H9 (cell line): ENCODE results near the gene GFER. TPM values are rescaled to one million over a fixed set of nuclear protein-coding genes. Genes with fewer than 3 reads are reported as not detected.

Experiments used
- DNase-seq: peaks from one replicate; pipeline ENCODE4 v3.0.0-alpha.2; 2017
- H2AFZ ChIP-seq: one replicate; pipeline ENCODE4 v1.6.1; 2013; ENCODE audit warnings: mild to moderate bottlenecking, low read length, control low read depth, moderate library complexity
- H2AK5ac ChIP-seq: 2 replicates; pipeline ENCODE4 v1.6.1; 2013; ENCODE audit warnings: low read length, control low read depth, mixed read lengths; ENCODE audit not compliant: insufficient read length
- H2BK120ac ChIP-seq: one replicate; pipeline ENCODE4 v1.6.1; 2013; ENCODE audit warnings: low read depth, mild to moderate bottlenecking, low read length, control low read depth, inconsistent platforms; ENCODE audit not compliant: poor library complexity, severe bottlenecking
- H2BK12ac ChIP-seq: 2 replicates; pipeline ENCODE4 v1.6.1; 2013; ENCODE audit warnings: low read length, control low read depth, mixed read lengths, low read depth; ENCODE audit not compliant: insufficient read length
- H2BK15ac ChIP-seq: 2 replicates; pipeline ENCODE4 v1.6.1; 2013; ENCODE audit warnings: low read depth, low read length, control low read depth
- H2BK20ac ChIP-seq: one replicate; pipeline ENCODE4 v1.6.1; 2013; ENCODE audit warnings: low read depth, mild to moderate bottlenecking, low read length, control low read depth, inconsistent platforms; ENCODE audit not compliant: poor library complexity, severe bottlenecking
- H2BK5ac ChIP-seq: 2 replicates; pipeline ENCODE4 v1.6.1; 2013; ENCODE audit warnings: low read length, control low read depth, mixed read lengths; ENCODE audit not compliant: insufficient read length
- H3K14ac ChIP-seq: 2 replicates; pipeline ENCODE4 v1.6.1; 2013; ENCODE audit warnings: low read length, control low read depth; ENCODE audit not compliant: insufficient read depth
- H3K18ac ChIP-seq: 2 replicates; pipeline ENCODE4 v1.6.1; 2013; ENCODE audit warnings: low read depth, mild to moderate bottlenecking, mixed read lengths, low read length, control low read depth; ENCODE audit not compliant: insufficient read length
- H3K23ac ChIP-seq: 2 replicates; pipeline ENCODE4 v1.6.1; 2013; ENCODE audit warnings: low read length, control low read depth, mixed read lengths, low read depth; ENCODE audit not compliant: insufficient read length
- H3K23me2 ChIP-seq: 2 replicates; pipeline ENCODE4 v1.6.1; 2013; ENCODE audit warnings: low read depth, mild to moderate bottlenecking, mixed read lengths, low read length, control low read depth; ENCODE audit not compliant: insufficient read length, poor library complexity, severe bottlenecking
- H3K27ac ChIP-seq: 2 replicates; pipeline ENCODE4 v1.5.1; 2013; ENCODE audit warnings: low read length, control low read depth, mixed read lengths, low read depth; ENCODE audit not compliant: insufficient read length
- H3K27me3 ChIP-seq: 2 replicates; pipeline ENCODE4 v1.6.1; 2013; ENCODE audit warnings: low read length, control low read depth, inconsistent platforms; ENCODE audit not compliant: insufficient read depth
- H3K4ac ChIP-seq: 2 replicates; pipeline ENCODE4 v1.6.1; 2013; ENCODE audit warnings: low read depth, mild to moderate bottlenecking, control low read depth, inconsistent platforms, low read length, moderate library complexity
- H3K4me1 ChIP-seq: 2 replicates; pipeline ENCODE4 v1.6.1; 2013; ENCODE audit warnings: low read length, control low read depth, inconsistent platforms; ENCODE audit not compliant: insufficient read depth
- H3K4me2 ChIP-seq: 2 replicates; pipeline ENCODE4 v1.6.1; 2013; ENCODE audit warnings: low read length, control low read depth, mixed read lengths; ENCODE audit not compliant: insufficient read length, insufficient read depth
- H3K56ac ChIP-seq: 2 replicates; pipeline ENCODE4 v1.6.1; 2013; ENCODE audit warnings: low read depth, mild to moderate bottlenecking, mixed read lengths, low read length, control low read depth; ENCODE audit not compliant: insufficient read length
- H3K79me1 ChIP-seq: 2 replicates; pipeline ENCODE4 v1.6.1; 2013; ENCODE audit warnings: low read depth, mild to moderate bottlenecking, moderate library complexity, low read length, control low read depth, inconsistent platforms; ENCODE audit not compliant: insufficient read depth, poor library complexity, severe bottlenecking
- H3K79me2 ChIP-seq: 2 replicates; pipeline ENCODE4 v1.6.1; 2013; ENCODE audit warnings: low read length, control low read depth, inconsistent platforms; ENCODE audit not compliant: insufficient read depth
- H3K9ac ChIP-seq: 2 replicates; pipeline ENCODE4 v1.6.1; 2013; ENCODE audit warnings: low read length, control low read depth, mixed read lengths; ENCODE audit not compliant: insufficient read length; ENCODE audit errors: extremely low read depth
- H3K9me3 ChIP-seq: one replicate; pipeline ENCODE4 v1.6.1; 2013; ENCODE audit warnings: low read depth, low read length, inconsistent platforms; ENCODE audit not compliant: control insufficient read depth
- H3T11ph ChIP-seq: one replicate; pipeline ENCODE4 v1.6.1; 2013; ENCODE audit warnings: mild to moderate bottlenecking, low read length, control low read depth, inconsistent platforms
- H4K20me1 ChIP-seq: one replicate; pipeline ENCODE4 v1.6.1; 2013; ENCODE audit not compliant: control insufficient read depth, insufficient read length, insufficient read depth
- H4K5ac ChIP-seq: 2 replicates; pipeline ENCODE4 v1.6.1; 2013; ENCODE audit warnings: low read depth, mild to moderate bottlenecking, mixed read lengths, low read length, control low read depth; ENCODE audit not compliant: insufficient read length
- H4K8ac ChIP-seq: replicated peaks from 2 replicates; pipeline ENCODE4 v1.6.1; 2013; ENCODE audit warnings: low read length, control low read depth, mixed read lengths, low read depth; ENCODE audit not compliant: insufficient read length
- H4K91ac ChIP-seq: 2 replicates; pipeline ENCODE4 v1.6.1; 2013; ENCODE audit warnings: low read depth, mild to moderate bottlenecking, moderate library complexity, mixed read lengths, low read length, control low read depth; ENCODE audit not compliant: insufficient read length
- H3K27ac Mint-ChIP-seq, 3 experiments: 2 replicates in 2 of 3; 3 replicates in 1 of 3; pipeline ENCODE4 v1.8.0; 2020 to 2021; ENCODE audit warnings: mixed read lengths in 3 of 3, mild to moderate bottlenecking in 1 of 3, moderate library complexity in 1 of 3
- H3K27me3 Mint-ChIP-seq: 2 replicates; pipeline ENCODE4 v1.8.0; 2021; ENCODE audit warnings: low read depth, mild to moderate bottlenecking, moderate library complexity, mixed read lengths
- H3K36me3 Mint-ChIP-seq, 3 experiments: 2 replicates in 2 of 3; 3 replicates in 1 of 3; pipeline ENCODE4 v1.8.0; 2020 to 2021; ENCODE audit warnings: low read depth in 3 of 3, mixed read lengths in 3 of 3; ENCODE audit not compliant: insufficient read depth in 1 of 3
- H3K4me1 Mint-ChIP-seq, 2 experiments: 2 replicates each; pipeline ENCODE4 v1.8.0; 2020; ENCODE audit warnings: mixed read lengths in 2 of 2
- H3K4me3 Mint-ChIP-seq, 2 experiments: 2 replicates in 1 of 2; 3 replicates in 1 of 2; pipeline ENCODE4 v1.8.0; 2020 to 2021; ENCODE audit warnings: mild to moderate bottlenecking in 2 of 2, mixed read lengths in 2 of 2, moderate library complexity in 1 of 2
- H3K9me3 Mint-ChIP-seq, 2 experiments: 2 replicates in 1 of 2; 3 replicates in 1 of 2; pipeline ENCODE4 v1.8.0; 2020; ENCODE audit warnings: mild to moderate bottlenecking in 2 of 2, mixed read lengths in 2 of 2, moderate library complexity in 1 of 2
- WGBS: extraction: QIAGEN DNeasy Blood & Tissue Kit; methylation state at CpG from one replicate; pipeline ENCODE4 v1.1.7; 2013; ENCODE audit warnings: missing lambda C conversion rate, low lambda C conversion rate, mixed read lengths; ENCODE audit not compliant: insufficient read length; ENCODE audit errors: extremely low coverage; 5-methylcytosine and 5-hydroxymethylcytosine counted together
- total RNA-seq: library from RNA; stranded (reverse); gene quantifications from 2 replicates; pipeline ENCODE4 v1.2.1, GENCODE V29; 2021
- TF ChIP-seq, protein P1 (sequence below): fragments of 200-600 bp; sonication (generic); conservative IDR thresholded peaks from 3 replicates; pipeline ENCODE4 v1.8.0; 2021; ENCODE audit warnings: antibody characterized with exemption, mild to moderate bottlenecking

GFER gene
- total RNA-seq, 1 experiment from 2014 or later = 49.1 TPM

DNA sequence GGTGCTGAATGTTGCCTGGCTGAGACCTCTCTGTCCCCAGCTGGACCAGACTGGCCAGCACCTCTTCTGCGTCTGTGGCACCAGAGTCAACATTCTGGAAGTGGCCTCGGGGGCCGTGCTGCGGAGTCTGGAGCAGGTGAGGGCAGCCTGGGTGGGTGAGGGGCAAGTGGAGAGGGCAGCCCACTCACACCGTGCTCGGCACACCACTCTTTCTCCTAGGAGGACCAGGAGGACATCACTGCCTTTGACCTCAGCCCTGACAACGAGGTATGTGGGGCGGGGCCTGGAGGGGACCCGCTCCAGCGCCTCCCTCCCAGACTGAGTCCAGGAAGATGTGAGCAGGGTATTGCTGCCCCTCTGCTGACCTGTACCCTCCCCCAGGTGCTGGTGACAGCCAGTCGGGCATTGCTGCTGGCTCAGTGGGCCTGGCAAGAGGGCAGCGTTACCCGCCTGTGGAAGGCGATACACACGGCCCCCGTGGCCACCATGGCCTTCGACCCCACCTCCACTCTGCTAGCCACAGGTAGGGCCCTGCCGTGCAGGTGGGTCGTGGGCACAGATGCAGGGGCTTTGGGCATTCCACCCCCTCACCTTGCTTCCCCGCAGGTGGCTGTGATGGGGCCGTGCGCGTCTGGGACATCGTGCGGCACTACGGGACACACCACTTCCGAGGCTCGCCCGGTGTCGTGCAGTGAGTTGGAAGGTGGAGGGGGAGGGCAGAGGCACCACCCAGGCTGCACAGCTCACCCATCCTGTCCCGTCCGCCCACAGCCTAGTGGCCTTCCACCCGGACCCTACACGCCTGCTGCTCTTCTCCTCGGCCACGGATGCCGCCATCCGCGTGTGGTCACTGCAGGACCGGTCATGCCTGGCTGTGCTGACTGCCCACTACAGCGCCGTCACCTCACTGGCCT, 9.6 kb upstream of the GFER start:
- Histone ChIP-seq H3K4me2 (no peak overlapping the region), H2BK120ac (no peak overlapping the region), H2BK20ac (no peak overlapping the region), H3T11ph (no peak overlapping the region), H4K8ac (no peak overlapping the region), H3K18ac (no peak overlapping the region), H3K9ac (no peak overlapping the region), H3K4me1 (no peaks in the 10 kb centered on the region), H2AFZ (no peak overlapping the region), H2BK15ac (no peak overlapping the region), H3K23me2 (peaks cover 9% of the 10 kb centered on the region), H2AK5ac (no peak overlapping the region), H4K20me1 (no peaks in the 10 kb centered on the region), H2BK5ac (no peak overlapping the region), H3K79me1 (peaks cover 5% of the 10 kb centered on the region), H3K27ac (no peak overlapping the region), H3K27me3 (no peaks in the 10 kb centered on the region), H3K23ac (no peak overlapping the region), H4K5ac (no peak overlapping the region), H2BK12ac (no peak overlapping the region), H3K79me2 (peaks cover 6% of the 10 kb centered on the region; the same call in 1 of the 2 replicates), H3K9me3 (no peaks in the 10 kb centered on the region), H3K4ac (no peak overlapping the region), H3K56ac (no peak overlapping the region), H4K91ac (no peak overlapping the region), H3K14ac (no peak overlapping the region; the same call in 1 of the 2 replicates)
- peaks cover 8 to 14% of the 10 kb centered on the region in 2 experiments for H3K4me1 Mint-ChIP-seq
- H3K9me3 Mint-ChIP-seq = no peaks in the 10 kb centered on the region; a peak in 1 of 5 replicates
- DNase-seq = no peak
- H3K4me3 Mint-ChIP-seq = peak overlapping the region; percentile 22 to 53; a peak in 3 of 5 replicates
- peaks cover 10 to 27% (median 25%) of the 10 kb centered on the region in 3 experiments for H3K36me3 Mint-ChIP-seq
- H3K27me3 Mint-ChIP-seq = peaks cover under 1% of the 10 kb centered on the region; the same call in 1 of the 2 replicates
- WGBS = no CpG with 5 or more reads among the region's 42 CpGs
- H3K27ac Mint-ChIP-seq = no peak overlapping the region; a peak in 1 of 7 replicates
- TF ChIP-seq, protein P1, sequence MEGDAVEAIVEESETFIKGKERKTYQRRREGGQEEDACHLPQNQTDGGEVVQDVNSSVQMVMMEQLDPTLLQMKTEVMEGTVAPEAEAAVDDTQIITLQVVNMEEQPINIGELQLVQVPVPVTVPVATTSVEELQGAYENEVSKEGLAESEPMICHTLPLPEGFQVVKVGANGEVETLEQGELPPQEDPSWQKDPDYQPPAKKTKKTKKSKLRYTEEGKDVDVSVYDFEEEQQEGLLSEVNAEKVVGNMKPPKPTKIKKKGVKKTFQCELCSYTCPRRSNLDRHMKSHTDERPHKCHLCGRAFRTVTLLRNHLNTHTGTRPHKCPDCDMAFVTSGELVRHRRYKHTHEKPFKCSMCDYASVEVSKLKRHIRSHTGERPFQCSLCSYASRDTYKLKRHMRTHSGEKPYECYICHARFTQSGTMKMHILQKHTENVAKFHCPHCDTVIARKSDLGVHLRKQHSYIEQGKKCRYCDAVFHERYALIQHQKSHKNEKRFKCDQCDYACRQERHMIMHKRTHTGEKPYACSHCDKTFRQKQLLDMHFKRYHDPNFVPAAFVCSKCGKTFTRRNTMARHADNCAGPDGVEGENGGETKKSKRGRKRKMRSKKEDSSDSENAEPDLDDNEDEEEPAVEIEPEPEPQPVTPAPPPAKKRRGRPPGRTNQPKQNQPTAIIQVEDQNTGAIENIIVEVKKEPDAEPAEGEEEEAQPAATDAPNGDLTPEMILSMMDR = no peak
